SK-N-SH (cell line): ENCODE data around the gene BCAS3.

Source experiments
- CHD2 ChIP-seq: fragments of 150-350 bp; IDR thresholded peaks from 2 replicates; pipeline ENCODE4 v1.6.1; 2018; ENCODE audit warnings: low read length; ENCODE audit not compliant: partially characterized antibody
- RFX5 ChIP-seq: IDR thresholded peaks from 2 replicates; pipeline ENCODE4 v1.6.1; 2012; ENCODE audit warnings: mild to moderate bottlenecking, improper control_type of control experiment, low read length
- SIN3A ChIP-seq: IDR thresholded peaks from 2 replicates; pipeline ENCODE4 v1.6.1; 2012; ENCODE audit warnings: low read depth, mild to moderate bottlenecking, low read length, moderate library complexity, borderline replicate concordance
- SMC3 ChIP-seq: IDR thresholded peaks from 2 replicates; pipeline ENCODE4 v1.6.1; 2012; ENCODE audit warnings: low read depth, low read length, improper control_type of control experiment
- TF ChIP-seq, protein P1 (sequence below): fragments of 200-600 bp; sonication (generic); IDR thresholded peaks from 2 replicates; pipeline ENCODE4 v1.6.1; 2017; ENCODE audit warnings: antibody characterized with exemption, mild to moderate bottlenecking, moderate library complexity
- TF ChIP-seq, protein P2 (sequence below): IDR thresholded peaks from 2 replicates; pipeline ENCODE4 v1.6.1; 2012; ENCODE audit warnings: mild to moderate bottlenecking, low read depth, low read length, moderate library complexity

DNA sequence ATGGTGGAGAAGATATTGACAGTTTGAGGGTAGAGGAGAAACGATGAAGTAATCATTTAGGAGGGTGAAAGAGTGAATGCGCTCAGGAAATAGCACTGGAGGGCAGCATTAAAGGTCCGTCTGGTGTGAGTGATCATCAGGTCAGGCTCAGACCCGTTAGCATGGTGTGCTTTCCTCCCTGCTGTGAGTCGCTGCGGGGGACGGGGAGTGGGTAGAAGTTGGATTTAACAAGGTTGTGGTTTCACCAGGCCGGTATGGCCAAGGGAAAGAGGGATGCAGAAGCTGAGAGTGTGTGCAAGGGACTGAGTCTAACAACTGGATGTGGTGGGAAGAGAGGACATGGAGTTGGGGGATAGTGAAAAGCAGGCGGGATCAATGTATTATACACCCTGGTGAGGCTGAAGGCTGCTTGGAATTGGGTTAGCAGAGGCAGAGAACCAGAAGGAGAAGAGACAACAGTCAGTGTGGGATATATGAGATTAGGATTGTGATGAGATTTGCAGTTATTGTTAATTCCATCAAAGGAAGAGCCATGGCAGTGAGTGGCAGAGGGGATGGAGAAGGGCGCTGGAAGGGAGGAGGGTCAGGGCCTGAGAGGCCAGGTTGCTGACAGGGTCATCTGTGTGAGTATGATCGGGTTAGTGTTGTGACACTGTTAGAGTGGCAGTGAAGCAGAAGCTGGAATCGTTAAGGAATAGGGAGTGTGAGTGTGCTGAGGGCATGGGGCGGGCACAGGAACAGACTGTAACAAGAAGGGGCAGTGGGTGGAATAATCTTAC lies 663.0 kb downstream of the BCAS3 start:
- TF ChIP-seq CHD2 (no peak), RFX5 (no peak), SMC3 (no peak), SIN3A (no peak)
- TF ChIP-seq, protein P1, sequence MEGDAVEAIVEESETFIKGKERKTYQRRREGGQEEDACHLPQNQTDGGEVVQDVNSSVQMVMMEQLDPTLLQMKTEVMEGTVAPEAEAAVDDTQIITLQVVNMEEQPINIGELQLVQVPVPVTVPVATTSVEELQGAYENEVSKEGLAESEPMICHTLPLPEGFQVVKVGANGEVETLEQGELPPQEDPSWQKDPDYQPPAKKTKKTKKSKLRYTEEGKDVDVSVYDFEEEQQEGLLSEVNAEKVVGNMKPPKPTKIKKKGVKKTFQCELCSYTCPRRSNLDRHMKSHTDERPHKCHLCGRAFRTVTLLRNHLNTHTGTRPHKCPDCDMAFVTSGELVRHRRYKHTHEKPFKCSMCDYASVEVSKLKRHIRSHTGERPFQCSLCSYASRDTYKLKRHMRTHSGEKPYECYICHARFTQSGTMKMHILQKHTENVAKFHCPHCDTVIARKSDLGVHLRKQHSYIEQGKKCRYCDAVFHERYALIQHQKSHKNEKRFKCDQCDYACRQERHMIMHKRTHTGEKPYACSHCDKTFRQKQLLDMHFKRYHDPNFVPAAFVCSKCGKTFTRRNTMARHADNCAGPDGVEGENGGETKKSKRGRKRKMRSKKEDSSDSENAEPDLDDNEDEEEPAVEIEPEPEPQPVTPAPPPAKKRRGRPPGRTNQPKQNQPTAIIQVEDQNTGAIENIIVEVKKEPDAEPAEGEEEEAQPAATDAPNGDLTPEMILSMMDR: no peak
- TF ChIP-seq, protein P2, sequence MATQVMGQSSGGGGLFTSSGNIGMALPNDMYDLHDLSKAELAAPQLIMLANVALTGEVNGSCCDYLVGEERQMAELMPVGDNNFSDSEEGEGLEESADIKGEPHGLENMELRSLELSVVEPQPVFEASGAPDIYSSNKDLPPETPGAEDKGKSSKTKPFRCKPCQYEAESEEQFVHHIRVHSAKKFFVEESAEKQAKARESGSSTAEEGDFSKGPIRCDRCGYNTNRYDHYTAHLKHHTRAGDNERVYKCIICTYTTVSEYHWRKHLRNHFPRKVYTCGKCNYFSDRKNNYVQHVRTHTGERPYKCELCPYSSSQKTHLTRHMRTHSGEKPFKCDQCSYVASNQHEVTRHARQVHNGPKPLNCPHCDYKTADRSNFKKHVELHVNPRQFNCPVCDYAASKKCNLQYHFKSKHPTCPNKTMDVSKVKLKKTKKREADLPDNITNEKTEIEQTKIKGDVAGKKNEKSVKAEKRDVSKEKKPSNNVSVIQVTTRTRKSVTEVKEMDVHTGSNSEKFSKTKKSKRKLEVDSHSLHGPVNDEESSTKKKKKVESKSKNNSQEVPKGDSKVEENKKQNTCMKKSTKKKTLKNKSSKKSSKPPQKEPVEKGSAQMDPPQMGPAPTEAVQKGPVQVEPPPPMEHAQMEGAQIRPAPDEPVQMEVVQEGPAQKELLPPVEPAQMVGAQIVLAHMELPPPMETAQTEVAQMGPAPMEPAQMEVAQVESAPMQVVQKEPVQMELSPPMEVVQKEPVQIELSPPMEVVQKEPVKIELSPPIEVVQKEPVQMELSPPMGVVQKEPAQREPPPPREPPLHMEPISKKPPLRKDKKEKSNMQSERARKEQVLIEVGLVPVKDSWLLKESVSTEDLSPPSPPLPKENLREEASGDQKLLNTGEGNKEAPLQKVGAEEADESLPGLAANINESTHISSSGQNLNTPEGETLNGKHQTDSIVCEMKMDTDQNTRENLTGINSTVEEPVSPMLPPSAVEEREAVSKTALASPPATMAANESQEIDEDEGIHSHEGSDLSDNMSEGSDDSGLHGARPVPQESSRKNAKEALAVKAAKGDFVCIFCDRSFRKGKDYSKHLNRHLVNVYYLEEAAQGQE: no peak
